AG04450 (cell line): ENCODE results near the gene HDAC2. TPM values are rescaled to one million over a fixed set of nuclear protein-coding genes. Genes with fewer than 3 reads are reported as not detected.

Source experiments
- CTCF ChIA-PET: fragments of 300-600, 350-600 bp; formaldehyde crosslinking; extraction: SDS; loops from one replicate; lab custom pipeline; 2022; ENCODE audit warnings: antibody characterized with exemption, inconsistent platforms; lab: Charles Lee
- POLR2A ChIA-PET: fragments of 350-600 bp; formaldehyde crosslinking; extraction: SDS; loops from one replicate; lab custom pipeline; 2021; ENCODE audit warnings: antibody characterized with exemption, inconsistent platforms; lab: Yijun Ruan, JAX
- DNase-seq: peaks from one replicate; pipeline ENCODE4 v3.0.0-alpha.2; 2011; ENCODE audit warnings: low read depth, low spot score
- H3K27ac ChIP-seq: one replicate; pipeline ENCODE4 v1.5.1; 2012; ENCODE audit warnings: low read depth, low read length, control low read depth
- H3K27me3 ChIP-seq: one replicate; pipeline ENCODE4 v1.6.0; 2012; ENCODE audit warnings: low read length; ENCODE audit not compliant: control insufficient read depth, insufficient read depth
- H3K4me3 ChIP-seq: 2 replicates; pipeline ENCODE4 v1.5.1; 2011; ENCODE audit warnings: mild to moderate bottlenecking, low read depth, low read length, control low read depth
- H3K9me3 ChIP-seq: 2 replicates; pipeline ENCODE4 v1.5.1; 2012; ENCODE audit warnings: low read length; ENCODE audit not compliant: control insufficient read depth, insufficient read depth
- polyA plus RNA-seq: library from polyadenylated mRNA; depleted of rRNA; stranded (reverse); fragments of >200 nt; gene quantifications from 2 replicates; pipeline ENCODE4 v1.2.3, GENCODE V29; 2011
- TF ChIP-seq, protein P1 (sequence below): IDR thresholded peaks from 2 replicates; pipeline ENCODE4 v1.5.1; 2011; ENCODE audit warnings: low read depth, low read length, control low read depth, inconsistent platforms

The HDAC2 gene
- polyA plus RNA-seq, 1 experiment: 242 TPM

DNA sequence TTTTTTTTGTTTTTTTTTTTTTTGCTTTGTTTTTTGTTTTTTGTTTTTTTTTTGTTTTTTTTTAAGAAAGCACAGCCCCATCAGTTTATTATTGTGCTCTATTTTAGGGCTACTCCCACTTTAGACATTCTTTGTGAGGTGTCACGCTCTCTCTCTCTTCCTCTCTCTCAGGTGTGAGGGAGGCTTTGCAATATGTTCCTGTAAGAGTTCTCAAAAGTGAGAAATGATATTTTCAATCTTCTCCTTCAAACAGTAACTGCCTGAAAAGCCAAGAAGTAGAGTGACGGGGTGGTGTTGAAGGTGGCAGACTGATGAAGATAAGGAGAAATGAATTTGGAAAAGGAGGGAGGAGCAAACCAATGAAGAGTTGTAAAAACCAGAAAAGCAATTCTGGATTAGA, 28.3 kb upstream of the HDAC2 start:
- no peak overlapping the region for H3K27ac ChIP-seq

DNA sequence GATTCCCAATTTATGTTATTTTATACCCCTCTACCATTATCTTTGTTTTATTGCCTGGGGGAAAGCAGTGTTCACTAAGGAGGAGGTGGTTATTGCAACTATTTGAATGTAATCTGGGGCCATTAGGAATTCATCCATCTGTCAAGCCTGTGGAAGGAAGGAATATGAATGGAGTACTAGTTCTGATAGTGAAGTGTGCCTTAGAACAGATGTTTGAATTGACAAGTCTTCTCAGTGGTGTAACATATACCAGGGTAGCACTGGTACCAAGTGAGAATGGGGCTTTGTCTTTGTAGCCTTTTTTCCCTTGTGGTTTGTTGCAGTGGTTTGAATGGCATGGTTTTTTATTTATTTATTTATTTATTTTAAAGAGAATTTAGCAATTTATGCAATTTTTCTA, 27.9 kb upstream of the HDAC2 start:
- POLR2A ChIA-PET: no interaction called here
- DNase-seq: no peak

More for the DNA sequence above, 28.3 kb upstream of the HDAC2 start:
- DNase-seq: no peak
- TF ChIP-seq, protein P1, sequence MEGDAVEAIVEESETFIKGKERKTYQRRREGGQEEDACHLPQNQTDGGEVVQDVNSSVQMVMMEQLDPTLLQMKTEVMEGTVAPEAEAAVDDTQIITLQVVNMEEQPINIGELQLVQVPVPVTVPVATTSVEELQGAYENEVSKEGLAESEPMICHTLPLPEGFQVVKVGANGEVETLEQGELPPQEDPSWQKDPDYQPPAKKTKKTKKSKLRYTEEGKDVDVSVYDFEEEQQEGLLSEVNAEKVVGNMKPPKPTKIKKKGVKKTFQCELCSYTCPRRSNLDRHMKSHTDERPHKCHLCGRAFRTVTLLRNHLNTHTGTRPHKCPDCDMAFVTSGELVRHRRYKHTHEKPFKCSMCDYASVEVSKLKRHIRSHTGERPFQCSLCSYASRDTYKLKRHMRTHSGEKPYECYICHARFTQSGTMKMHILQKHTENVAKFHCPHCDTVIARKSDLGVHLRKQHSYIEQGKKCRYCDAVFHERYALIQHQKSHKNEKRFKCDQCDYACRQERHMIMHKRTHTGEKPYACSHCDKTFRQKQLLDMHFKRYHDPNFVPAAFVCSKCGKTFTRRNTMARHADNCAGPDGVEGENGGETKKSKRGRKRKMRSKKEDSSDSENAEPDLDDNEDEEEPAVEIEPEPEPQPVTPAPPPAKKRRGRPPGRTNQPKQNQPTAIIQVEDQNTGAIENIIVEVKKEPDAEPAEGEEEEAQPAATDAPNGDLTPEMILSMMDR: no peak
- Histone ChIP-seq H3K9me3 (peaks cover 2% of the 10 kb centered on the region), H3K4me3 (no peak overlapping the region), H3K27me3 (no peaks in the 10 kb centered on the region)
- ChIA-PET CTCF (interaction anchor here (1.0 kb wide), 1 partner anchor 98 kb away, joined by 4 read pairs; no protein-coding TSS in a partner anchor), POLR2A (no interaction called here)

DNA sequence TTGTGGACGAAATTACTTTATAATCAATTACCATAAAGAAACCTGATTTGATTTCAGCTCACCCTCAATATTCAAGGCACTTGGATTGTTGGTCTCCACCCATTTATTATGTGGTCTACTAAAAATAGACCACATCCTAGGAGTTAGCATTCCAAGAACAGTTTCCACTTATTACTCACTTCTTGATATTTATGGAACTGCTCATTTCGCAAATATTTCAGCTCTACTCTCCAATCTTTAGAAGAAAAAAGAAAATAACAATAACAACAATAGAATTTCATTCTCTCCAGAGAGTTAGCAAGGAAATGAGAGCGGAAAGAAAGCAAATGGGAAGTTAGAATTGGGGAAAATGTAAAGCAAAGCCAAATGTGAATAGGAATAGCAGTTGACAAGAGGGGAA, 26.2 kb upstream of the HDAC2 start:
- no peak overlapping the region for H3K4me3 ChIP-seq
- no peaks in the 10 kb centered on the region for H3K27me3 ChIP-seq
- H3K27ac ChIP-seq: no peak overlapping the region
- DNase-seq: peak; percentile 50
- ChIA-PET POLR2A (interaction anchor here (1.6 kb wide), 1 partner anchor 16 kb away, joined by 3 read pairs; no protein-coding TSS in a partner anchor), CTCF (interaction anchor here (0.7 to 8.6 kb wide), 7 partner anchors 17 to 307 kb away, joined by 3 to 232 read pairs (median 12); no protein-coding TSS in a partner anchor)
- H3K9me3 ChIP-seq: peaks cover 2% of the 10 kb centered on the region
- TF ChIP-seq, protein P1: no peak

More for the DNA sequence above, 27.9 kb upstream of the HDAC2 start:
- TF ChIP-seq, protein P1: no peak
- H3K4me3 ChIP-seq: no peak overlapping the region
- CTCF ChIA-PET: interaction anchor here (1.0 kb wide), 1 partner anchor 98 kb away, joined by 4 read pairs; no protein-coding TSS in a partner anchor
- no peaks in the 10 kb centered on the region for H3K27me3 ChIP-seq
- H3K9me3 ChIP-seq: peaks cover 2% of the 10 kb centered on the region
- H3K27ac ChIP-seq: no peak overlapping the region

DNA sequence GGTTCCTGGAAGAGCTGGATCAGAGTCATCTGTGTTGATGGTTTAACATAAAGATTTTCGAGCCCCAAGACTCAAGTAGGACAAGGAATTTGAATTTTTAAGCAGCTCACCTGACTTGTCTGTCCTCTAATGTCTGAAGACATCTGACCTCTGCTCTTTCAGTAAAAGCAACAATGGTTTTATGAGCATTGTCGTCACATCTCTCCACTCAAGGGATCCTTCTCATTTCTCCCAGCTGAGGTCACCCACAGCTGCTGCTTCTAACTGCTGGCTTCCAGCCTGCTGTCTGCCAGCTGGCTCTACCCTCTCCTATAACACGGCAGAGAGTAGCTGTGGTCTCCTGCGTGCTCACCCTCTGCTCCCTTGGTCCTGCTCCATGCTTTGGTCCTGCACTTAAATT, 24.7 kb upstream of the HDAC2 start:
- DNase-seq: peak; percentile 95
- CTCF ChIA-PET: interaction anchor here (1.0 to 8.6 kb wide), 20 partner anchors 9 to 319 kb away, joined by 3 to 232 read pairs (median 7); no protein-coding TSS in a partner anchor
- no peak overlapping the region for H3K4me3 ChIP-seq
- peak overlapping the region; percentile 72 for H3K27ac ChIP-seq
- POLR2A ChIA-PET: interaction anchor here (0.6 to 1.3 kb wide), 3 partner anchors 14 to 113 kb away, joined by 3 read pairs; no protein-coding TSS in a partner anchor
- peaks cover 2% of the 10 kb centered on the region for H3K9me3 ChIP-seq
- TF ChIP-seq, protein P1: no peak
- H3K27me3 ChIP-seq: no peaks in the 10 kb centered on the region

DNA sequence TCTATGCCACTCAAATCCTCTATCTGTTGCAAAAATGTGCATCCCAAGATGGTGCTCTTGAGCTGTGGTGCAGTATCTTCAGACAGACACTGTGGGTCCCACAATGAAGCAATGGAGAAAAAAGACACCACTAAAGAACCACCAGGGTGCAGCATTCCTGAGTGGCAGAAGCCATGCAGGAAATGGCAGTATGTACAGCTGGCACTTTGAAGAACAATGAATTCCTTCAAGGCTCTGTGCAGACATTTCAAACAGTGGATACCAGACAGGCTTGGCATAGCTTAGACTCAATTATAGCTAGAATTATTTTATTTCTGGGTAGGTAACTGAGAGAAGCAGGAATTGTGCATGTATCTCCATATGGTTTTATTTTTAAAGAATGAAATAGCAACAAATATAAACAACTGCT, 24.0 kb upstream of the HDAC2 start:
- ChIA-PET CTCF (interaction anchor here (0.7 to 8.6 kb wide), 26 partner anchors 9 to 319 kb away, joined by 3 to 232 read pairs (median 5); no protein-coding TSS in a partner anchor), POLR2A (interaction anchor here (0.6 to 0.9 kb wide), 3 partner anchors 13 to 114 kb away, joined by 3 to 5 read pairs (median 3); no protein-coding TSS in a partner anchor)
- Histone ChIP-seq H3K27me3 (no peaks in the 10 kb centered on the region), H3K27ac (peak overlapping the region; percentile 63), H3K9me3 (peaks cover 2% of the 10 kb centered on the region), H3K4me3 (no peak overlapping the region)
- peak; percentile 80 for DNase-seq
- TF ChIP-seq, protein P1: peak; percentile 88
